Activated T-helper 1 cell treated with anti-CD3 and anti-CD28 coated beads, Interleukin-12 subunit alpha, Interleukin-12 subunit beta, Interleukin-2, Interleukin-4 antibody, amounts not matched to agents 30 ng/mL and 10 ng/mL and 1 ng/mL, durations not matched to agents 14 hours and 24 hours and 36 hours (primary cell): ENCODE data around the gene NRARP. TPM values are rescaled to one million over a fixed set of nuclear protein-coding genes. Genes with fewer than 3 reads are reported as not detected.
"Not testable (repeated sequence)": the region's sequence is repeated elsewhere in the genome, so short reads cannot be mapped to it uniquely, and the experiment has no call there.

Experiments
- DNase-seq: peaks from one replicate; pipeline ENCODE4 v3.0.0; 2021; ENCODE audit warnings: low spot score
- H3K27ac Mint-ChIP-seq: one replicate; pipeline ENCODE4 v1.8.0; 2021; ENCODE audit warnings: mild to moderate bottlenecking, mixed read lengths
- H3K27me3 Mint-ChIP-seq: one replicate; pipeline ENCODE4 v1.8.0; 2022; ENCODE audit warnings: mild to moderate bottlenecking, moderate library complexity, mixed read lengths; ENCODE audit not compliant: insufficient read depth
- H3K36me3 Mint-ChIP-seq: one replicate; pipeline ENCODE4 v1.8.0; 2021; ENCODE audit warnings: low read depth, mixed read lengths
- H3K4me1 Mint-ChIP-seq: one replicate; pipeline ENCODE4 v1.8.0; 2021; ENCODE audit warnings: low read depth, mixed read lengths
- H3K4me3 Mint-ChIP-seq: one replicate; pipeline ENCODE4 v1.8.0; 2021; ENCODE audit warnings: mild to moderate bottlenecking, moderate library complexity, mixed read lengths
- H3K9me3 Mint-ChIP-seq: one replicate; pipeline ENCODE4 v1.8.0; 2021; ENCODE audit warnings: mixed read lengths
- intact Hi-C: fragments of 100-400 bp; cut with micrococcal nuclease; formaldehyde crosslinking; loops from one replicate; pipeline ENCODE4 v1.15.1; 2024
- total RNA-seq: library from RNA; stranded (reverse); gene quantifications from 2 replicates; pipeline ENCODE4 v1.2.3, GENCODE V29; 2022

Gene NRARP
- total RNA-seq, 1 donor from 2014 or later = 15.4 TPM

DNA sequence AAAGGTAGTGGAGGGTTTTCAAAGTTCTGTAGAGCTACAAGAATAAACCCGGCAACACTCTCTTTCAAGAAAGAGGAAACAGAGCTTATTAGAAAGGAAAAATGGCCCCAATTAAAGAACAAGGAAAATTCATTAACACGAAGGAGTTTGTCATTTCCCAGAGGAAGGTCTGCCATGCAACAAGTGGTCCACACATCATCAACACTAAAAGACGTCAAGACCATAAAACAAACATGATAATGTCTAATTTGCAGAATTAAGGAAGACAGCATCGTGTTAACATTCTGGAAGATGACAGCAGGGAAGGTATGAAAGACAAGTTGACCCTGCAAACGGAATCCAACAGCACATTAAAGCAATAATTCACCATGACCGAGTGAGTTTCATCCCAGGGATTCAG is 28.6 kb upstream of the NRARP start:
- peaks cover 19% of the 10 kb centered on the region for H3K9me3 Mint-ChIP-seq
- no peak for DNase-seq
- no peak overlapping the region for H3K27ac Mint-ChIP-seq
- peaks cover 23% of the 10 kb centered on the region for H3K4me1 Mint-ChIP-seq
- intact Hi-C loops = no loop called here
- H3K4me3 Mint-ChIP-seq = no peak overlapping the region
- peaks cover 3% of the 10 kb centered on the region for H3K36me3 Mint-ChIP-seq
- no peaks in the 10 kb centered on the region for H3K27me3 Mint-ChIP-seq

DNA sequence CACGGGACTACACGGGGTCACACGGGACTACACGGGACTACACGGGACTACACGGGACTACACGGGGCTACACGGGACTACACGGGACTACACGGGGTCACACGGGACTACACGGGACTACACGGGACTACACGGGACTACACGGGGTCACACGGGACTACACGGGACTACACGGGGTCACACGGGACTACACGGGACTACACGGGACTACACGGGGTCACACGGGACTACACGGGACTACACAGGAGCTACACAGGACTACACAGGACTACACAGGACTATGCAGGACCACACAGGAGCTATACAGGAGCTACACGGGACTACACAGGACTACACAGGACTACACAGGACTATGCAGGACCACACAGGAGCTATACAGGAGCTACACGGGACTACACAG is 27.5 kb upstream of the NRARP start:
- intact Hi-C loops, DNase-seq, H3K27ac Mint-ChIP-seq, H3K36me3 Mint-ChIP-seq, H3K4me3 Mint-ChIP-seq, H3K27me3 Mint-ChIP-seq: not testable (repeated sequence)
- Mint-ChIP-seq H3K9me3 (peaks cover 19% of the 10 kb centered on the region), H3K4me1 (peaks cover 23% of the 10 kb centered on the region)

DNA sequence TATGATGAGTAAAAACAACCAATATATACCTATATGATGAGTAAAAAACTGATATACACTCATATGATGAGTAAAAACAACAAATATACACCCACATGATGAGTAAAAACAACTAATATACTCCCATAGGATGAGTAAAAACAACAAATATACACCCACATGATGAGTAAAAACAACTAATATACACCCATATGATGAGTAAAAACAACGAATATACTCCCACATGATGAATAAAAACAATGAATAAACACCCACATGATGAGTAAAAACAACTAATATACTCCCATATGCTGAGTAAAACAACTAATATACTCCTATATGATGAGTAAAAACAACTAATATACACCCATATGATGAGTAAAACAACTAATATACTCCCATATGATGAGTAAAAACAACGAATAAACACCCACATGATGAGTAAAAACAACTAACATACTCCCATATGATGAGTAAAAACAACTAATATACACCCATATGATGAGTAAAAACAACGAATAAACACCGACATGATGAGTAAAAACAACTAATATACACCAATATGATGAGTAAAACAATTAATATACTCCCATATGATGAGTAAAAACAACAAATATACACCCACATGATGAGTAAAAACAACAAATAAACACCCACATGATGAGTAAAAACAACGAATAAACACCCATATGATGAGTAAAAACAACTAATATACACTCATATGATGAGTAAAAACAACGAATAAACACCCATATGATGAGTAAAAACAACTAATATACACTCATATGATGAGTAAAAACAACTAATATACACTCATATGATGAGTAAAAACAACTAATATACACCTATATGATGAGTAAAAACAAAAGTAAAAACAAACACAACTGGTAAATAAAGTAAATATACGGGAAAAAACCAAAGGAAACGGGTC is 25.8 kb upstream of the NRARP start:
- H3K27me3 Mint-ChIP-seq, DNase-seq, H3K4me3 Mint-ChIP-seq, intact Hi-C loops, H3K36me3 Mint-ChIP-seq: not testable (repeated sequence)
- peaks cover 19% of the 10 kb centered on the region for H3K9me3 Mint-ChIP-seq
- peak overlapping the region; percentile 78 for H3K27ac Mint-ChIP-seq
- peaks cover 23% of the 10 kb centered on the region for H3K4me1 Mint-ChIP-seq

DNA sequence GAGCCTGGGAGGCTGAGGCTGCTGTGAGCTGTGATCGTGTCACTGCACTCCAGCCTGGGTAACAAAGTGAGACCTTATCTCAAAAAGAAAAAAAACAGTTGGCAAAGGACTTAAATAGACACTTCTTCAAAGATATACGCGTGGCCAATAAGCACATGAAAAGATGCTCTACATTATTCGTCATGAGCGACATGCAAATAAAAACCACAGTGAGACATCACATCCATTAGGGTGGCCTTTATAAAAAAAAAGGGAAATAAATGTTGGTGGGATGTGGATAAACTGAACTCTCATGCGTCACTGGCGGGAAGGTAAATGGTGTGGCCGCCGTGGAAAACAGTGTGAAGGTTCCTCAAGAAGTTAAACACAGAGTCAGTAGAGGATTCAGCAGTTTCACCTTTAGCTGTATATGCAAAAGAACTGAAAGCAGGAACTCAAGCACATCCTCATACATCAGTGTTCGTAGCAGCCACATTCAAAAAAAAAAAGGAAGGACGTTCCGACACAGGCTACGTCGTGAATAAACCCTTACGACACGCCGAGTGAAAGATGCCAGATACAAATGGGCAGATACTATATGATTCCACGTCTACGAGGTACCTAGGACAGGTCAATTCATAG is 24.5 kb upstream of the NRARP start:
- Mint-ChIP-seq H3K27ac (peak overlapping the region; percentile 77), H3K4me1 (peaks cover 23% of the 10 kb centered on the region), H3K27me3 (no peaks in the 10 kb centered on the region), H3K4me3 (peak overlapping the region; percentile 43), H3K36me3 (peaks cover 3% of the 10 kb centered on the region), H3K9me3 (peaks cover 19% of the 10 kb centered on the region)
- DNase-seq = no peak
- intact Hi-C loops = no loop called here

DNA sequence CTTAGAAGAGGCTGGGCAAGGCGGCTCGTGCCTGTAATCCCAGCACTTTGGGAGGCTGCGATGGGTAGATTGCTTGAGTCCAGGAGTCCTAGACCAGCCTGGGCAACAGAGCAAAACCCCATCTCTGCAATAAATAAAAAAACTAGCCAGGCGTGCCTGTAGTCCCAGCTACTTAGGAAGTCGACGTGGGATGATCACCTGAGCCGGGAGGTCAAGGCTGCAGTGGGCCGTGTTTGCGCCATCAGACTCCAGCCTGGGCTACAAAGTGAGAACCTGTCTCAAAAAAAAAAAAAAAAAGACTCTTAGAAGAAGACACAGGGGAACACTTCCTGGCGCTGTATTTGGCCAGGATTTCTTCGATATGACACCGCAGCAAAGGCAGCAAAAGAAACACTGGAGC is 23.7 kb upstream of the NRARP start:
- H3K4me1 Mint-ChIP-seq = peaks cover 23% of the 10 kb centered on the region
- H3K9me3 Mint-ChIP-seq = peaks cover 19% of the 10 kb centered on the region
- H3K27me3 Mint-ChIP-seq = no peaks in the 10 kb centered on the region
- H3K36me3 Mint-ChIP-seq = peaks cover 3% of the 10 kb centered on the region
- H3K4me3 Mint-ChIP-seq = no peak overlapping the region
- no peak for DNase-seq
- no peak overlapping the region for H3K27ac Mint-ChIP-seq
- intact Hi-C loops = no loop called here

DNA sequence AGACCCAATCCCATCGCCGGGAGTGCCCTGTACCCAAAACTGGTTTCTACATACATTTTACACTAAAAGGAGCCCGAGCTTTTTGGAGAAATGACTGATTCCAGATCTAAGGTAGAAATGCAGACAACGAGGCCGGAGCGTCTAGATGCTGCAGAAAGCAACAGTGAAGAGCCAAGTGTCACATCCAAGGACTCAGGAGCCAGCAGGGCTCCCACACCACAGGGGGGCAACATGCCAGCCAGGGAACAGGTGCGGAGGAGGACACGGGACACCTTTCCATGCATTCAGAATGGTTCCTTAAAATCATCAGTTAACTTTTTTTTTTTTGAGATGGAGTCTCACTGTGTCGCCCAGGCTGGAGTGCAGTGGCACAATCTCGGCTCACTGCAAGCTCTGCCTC is 23.1 kb upstream of the NRARP start:
- H3K27me3 Mint-ChIP-seq = no peaks in the 10 kb centered on the region
- intact Hi-C loops = no loop called here

DNA sequence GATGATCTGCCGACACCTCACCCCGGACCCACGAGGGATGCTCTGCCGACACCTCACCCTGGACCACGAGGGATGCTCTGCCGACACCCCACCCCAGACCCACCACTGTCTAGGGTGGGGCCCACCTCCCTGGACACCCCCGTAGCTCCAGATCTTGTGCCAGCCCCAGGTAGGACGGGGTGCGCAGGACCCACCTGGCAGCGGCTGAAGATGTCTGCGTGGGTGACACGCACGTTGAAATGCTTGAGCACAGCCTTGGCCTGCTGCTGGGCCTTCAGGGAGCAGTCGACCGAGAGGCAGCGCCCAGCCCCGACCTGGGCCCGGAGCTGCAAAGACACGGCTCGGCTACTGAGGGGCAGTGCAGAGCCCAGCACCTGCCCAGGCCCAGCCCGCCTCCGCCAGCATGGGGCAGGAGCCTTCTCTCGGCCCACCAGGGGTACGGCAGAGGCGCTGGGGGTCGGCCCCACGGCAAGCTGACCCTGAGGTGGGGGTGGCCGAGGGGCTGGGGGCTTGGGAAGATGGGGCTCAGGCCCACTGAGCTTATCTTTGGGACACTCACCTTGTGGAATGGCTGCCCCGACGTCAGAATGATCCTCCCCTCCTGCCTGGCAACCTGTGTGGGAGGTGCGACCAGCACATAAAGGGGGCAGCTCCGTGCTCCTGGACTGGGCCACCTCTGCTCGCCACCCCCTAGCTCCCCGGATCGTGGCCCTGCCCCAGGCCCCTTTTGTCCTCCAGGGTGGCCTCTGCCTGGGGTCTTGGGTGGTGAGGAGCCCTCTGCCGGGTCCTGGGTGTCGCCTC is 21.7 kb upstream of the NRARP start:
- intact Hi-C loops = no loop called here
- Mint-ChIP-seq H3K4me1 (peaks cover 23% of the 10 kb centered on the region), H3K9me3 (peaks cover 19% of the 10 kb centered on the region), H3K36me3 (peaks cover 3% of the 10 kb centered on the region), H3K27ac (no peak overlapping the region), H3K27me3 (no peaks in the 10 kb centered on the region), H3K4me3 (no peak overlapping the region)
- no peak for DNase-seq

More for the DNA sequence above, 23.1 kb upstream of the NRARP start:
- no peak for DNase-seq
- H3K27ac Mint-ChIP-seq = peak overlapping the region; percentile 67
- no peak overlapping the region for H3K4me3 Mint-ChIP-seq
- peaks cover 19% of the 10 kb centered on the region for H3K9me3 Mint-ChIP-seq
- peaks cover 23% of the 10 kb centered on the region for H3K4me1 Mint-ChIP-seq
- H3K36me3 Mint-ChIP-seq = peaks cover 3% of the 10 kb centered on the region

DNA sequence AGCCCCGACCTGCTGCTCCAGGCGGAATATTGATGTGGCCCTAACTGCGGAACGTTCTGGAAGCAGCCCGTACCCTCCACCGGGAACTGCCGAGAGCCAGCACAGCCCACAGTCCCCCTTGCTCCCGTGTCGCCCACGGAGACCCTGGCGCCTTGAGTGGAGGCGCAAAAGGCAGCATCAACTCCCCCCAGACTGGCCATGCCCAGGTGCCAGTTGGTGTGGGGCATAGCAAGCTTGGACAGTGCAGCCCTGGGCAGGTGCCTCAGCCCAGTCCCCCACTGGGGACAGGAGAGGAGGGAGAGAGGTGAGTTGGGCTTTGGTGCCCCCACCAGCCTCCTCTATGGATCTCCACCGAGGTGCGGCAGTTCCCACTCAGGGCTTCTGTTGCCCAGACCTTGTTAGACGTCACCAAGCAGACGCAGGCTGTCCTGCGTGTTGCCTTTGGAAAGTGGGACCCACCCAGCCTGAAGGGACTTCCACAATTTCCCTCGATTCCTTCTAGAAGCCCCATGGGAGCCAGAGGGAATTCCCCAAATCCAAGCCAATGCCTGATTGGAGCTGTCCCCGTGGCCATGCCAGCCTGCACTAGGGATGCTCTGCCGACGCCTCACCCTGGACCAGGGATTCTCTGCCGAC is 19.8 kb upstream of the NRARP start:
- Mint-ChIP-seq H3K4me3 (no peak overlapping the region), H3K36me3 (peaks cover 2% of the 10 kb centered on the region), H3K27me3 (peaks cover under 1% of the 10 kb centered on the region), H3K4me1 (peaks cover 10% of the 10 kb centered on the region), H3K9me3 (peaks cover 4% of the 10 kb centered on the region), H3K27ac (no peak overlapping the region)
- intact Hi-C loops = no loop called here
- no peak for DNase-seq

DNA sequence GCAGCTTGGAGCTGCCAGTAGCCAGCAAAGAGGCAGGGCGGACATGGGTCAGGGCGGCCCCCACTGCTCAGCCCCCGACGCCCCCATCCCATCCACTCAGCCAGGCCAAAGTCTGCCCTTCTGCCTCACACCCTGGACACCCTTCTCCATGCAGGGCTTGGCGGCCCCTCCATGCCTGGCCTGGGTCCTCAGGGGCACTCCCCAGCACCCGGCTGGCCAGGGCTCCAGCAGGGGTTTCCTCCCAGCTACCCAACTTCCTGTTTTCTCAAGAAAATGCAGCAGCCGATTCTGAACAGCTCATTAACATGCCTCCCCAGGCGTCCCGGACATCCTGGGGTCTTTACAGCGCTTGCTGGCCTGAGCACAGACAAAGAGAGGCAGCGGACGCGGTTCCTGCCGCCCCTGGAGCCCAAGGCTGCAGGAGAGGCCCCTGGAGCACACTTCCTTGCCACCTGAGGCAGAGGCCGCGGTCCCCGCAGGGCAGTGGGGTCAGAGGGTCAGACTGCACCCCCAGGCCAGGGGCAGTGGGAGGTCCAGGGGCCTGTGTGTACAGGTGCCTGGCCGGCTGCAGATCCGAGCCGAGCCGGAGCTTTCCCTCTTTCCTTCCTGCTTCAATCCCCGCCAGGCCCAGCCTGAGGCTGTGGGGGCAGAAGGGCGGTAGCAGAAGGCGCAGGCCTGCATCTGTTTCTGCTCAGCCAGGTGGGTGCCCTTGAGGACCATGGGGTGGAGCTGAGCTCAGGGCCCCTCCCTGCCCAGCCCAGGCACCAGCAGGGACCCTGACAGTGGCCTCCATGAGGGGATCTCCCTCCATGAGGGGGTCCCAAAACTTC is 18.7 kb upstream of the NRARP start:
- no peak for DNase-seq
- no peaks in the 10 kb centered on the region for H3K36me3 Mint-ChIP-seq
- H3K27ac Mint-ChIP-seq = peak overlapping the region; percentile 68
- no peaks in the 10 kb centered on the region for H3K9me3 Mint-ChIP-seq
- no peaks in the 10 kb centered on the region for H3K4me1 Mint-ChIP-seq
- peak overlapping the region; percentile 33 for H3K4me3 Mint-ChIP-seq
- intact Hi-C loops = no loop called here
- H3K27me3 Mint-ChIP-seq = peaks cover 3% of the 10 kb centered on the region

DNA sequence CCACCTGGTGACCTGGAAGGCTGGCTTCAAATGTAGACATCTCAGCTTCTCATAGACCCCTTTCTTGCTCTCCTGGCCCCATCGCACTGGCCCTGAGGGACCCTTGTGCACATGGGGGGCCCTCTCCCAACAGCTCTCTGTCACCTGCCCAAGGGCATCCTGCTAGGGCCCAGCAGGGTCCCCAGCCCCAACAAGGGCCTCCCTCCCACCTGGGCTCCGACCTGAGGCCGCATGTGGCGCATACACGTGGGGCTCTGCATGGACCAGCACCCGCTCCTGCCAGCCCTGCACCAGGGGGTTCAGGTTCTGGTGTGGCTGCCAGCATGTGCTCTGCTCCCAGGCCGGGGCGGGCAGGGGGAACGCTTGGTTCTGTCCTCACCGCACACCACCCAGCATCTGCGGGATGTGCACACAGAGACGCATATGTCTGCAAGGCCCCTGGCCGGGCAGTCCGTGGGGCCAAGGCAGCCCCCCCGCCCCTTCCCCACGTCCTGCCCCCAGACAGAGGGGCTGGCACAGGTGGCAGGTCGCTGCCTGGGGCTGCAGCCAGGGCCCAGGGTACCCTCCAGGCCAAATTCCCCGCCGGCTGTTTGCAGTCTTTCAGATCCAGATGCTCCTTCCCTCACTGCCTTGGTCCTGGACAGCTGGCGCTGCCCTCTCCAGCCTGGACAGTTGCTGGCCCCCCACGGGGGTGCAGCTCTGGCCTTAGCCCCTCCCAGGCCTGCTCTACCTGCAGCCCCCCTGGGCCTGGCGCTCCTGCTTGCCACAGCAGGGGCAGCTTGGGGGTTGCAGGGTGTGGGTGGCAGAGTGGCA is 17.9 kb upstream of the NRARP start:
- no peak overlapping the region for H3K27ac Mint-ChIP-seq
- H3K27me3 Mint-ChIP-seq = peaks cover 3% of the 10 kb centered on the region
- H3K9me3 Mint-ChIP-seq = no peaks in the 10 kb centered on the region
- H3K4me3 Mint-ChIP-seq = no peak overlapping the region
- H3K36me3 Mint-ChIP-seq = no peaks in the 10 kb centered on the region
- intact Hi-C loops = no loop called here
- no peak for DNase-seq
- no peaks in the 10 kb centered on the region for H3K4me1 Mint-ChIP-seq

DNA sequence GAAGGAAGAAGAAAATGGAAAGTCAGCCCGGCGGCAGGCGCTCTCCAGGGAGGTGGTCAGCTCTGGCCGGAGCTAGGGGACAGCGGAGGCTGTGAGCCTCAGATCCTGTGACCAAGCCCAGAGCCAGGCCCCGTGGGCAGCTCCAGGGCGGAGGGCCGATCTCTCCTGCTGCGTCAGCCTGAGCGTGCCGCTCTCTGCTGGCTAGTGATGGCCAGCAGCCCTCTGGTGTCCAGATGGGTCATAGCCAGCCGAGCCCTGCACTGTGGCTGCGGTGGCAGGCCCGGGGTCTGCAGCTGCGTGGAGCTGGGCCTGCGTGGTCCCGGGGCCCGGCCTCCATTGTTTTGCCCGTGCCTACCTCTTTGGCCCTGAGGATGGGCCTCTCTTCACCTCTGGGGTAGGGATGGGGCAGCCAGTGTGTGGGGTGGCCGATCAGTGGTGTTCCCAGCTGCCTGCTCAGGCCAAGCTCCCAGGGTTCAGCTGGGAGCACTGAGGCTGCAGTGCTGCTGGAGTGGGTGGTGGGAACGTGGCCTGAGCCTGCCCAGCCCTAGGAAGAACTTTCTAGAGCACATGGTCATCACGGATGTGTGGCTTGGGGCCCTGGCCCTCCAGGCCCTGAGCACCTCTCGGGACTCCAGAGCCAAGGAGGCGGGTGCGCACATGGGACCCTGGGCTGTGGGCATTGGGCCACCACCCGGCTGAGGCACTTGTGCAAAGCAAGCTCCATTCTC is 17.1 kb upstream of the NRARP start:
- peak overlapping the region; percentile 52 for H3K27ac Mint-ChIP-seq
- H3K36me3 Mint-ChIP-seq = no peaks in the 10 kb centered on the region
- intact Hi-C loops = no loop called here

More for the DNA sequence above, 17.1 kb upstream of the NRARP start:
- Mint-ChIP-seq H3K27me3 (peaks cover 3% of the 10 kb centered on the region), H3K4me1 (no peaks in the 10 kb centered on the region), H3K4me3 (no peak overlapping the region), H3K9me3 (no peaks in the 10 kb centered on the region)
- DNase-seq = no peak
